HepG2 (cell line): Measurements from ENCODE around the gene CORT. TPM values are rescaled to one million over a fixed set of nuclear protein-coding genes. Genes with fewer than 3 reads are reported as not detected.

Experiments
- ARNT2 ChIP-seq: sonication (generic); formaldehyde crosslinking; IDR thresholded peaks from 2 replicates; pipeline ENCODE4 v1.8.0; 2022; ENCODE audit warnings: mild to moderate bottlenecking, low read depth, missing genetic modification reagents, moderate library complexity
- HDAC6 ChIP-seq: fragments of 200-600 bp; sonication (generic); IDR thresholded peaks from 2 replicates; pipeline ENCODE4 v1.7.0; 2017; ENCODE audit warnings: mild to moderate bottlenecking, antibody characterized with exemption, low read length, low read depth
- HHEX ChIP-seq: IDR thresholded peaks from 2 replicates; pipeline ENCODE4 v1.6.1; 2016; ENCODE audit warnings: control low read depth
- KAT7 ChIP-seq: IDR thresholded peaks from 2 replicates; pipeline ENCODE4 v1.6.1; 2018; ENCODE audit warnings: borderline replicate concordance, missing compliant biosample characterization
- KDM3A ChIP-seq: IDR thresholded peaks from 2 replicates; pipeline ENCODE4 v1.6.1; 2018; ENCODE audit warnings: low read depth, missing compliant biosample characterization
- MTF2 ChIP-seq: sonication (generic); formaldehyde crosslinking; IDR thresholded peaks from 2 replicates; pipeline ENCODE4 v1.5.0; 2020; ENCODE audit warnings: missing genetic modification reagents, borderline replicate concordance
- SIX1 ChIP-seq: sonication (generic); formaldehyde crosslinking; IDR thresholded peaks from 2 replicates; pipeline ENCODE4 v1.4.0; 2020; ENCODE audit warnings: missing genetic modification reagents, borderline replicate concordance
- SOX5 ChIP-seq: IDR thresholded peaks from 2 replicates; pipeline ENCODE4 v1.6.1; 2016; ENCODE audit warnings: borderline replicate concordance
- SOX6 ChIP-seq, 2 experiments: fragments of 450-650 bp in 1 of 2; sonication (generic) in 1 of 2; formaldehyde crosslinking in 1 of 2; IDR thresholded peaks; 2 replicates each; pipeline versions ENCODE4 v1.4.0 to v1.6.1; 2017 to 2020; ENCODE audit warnings: antibody characterized with exemption in 1 of 2, mild to moderate bottlenecking in 1 of 2, missing genetic modification reagents in 1 of 2
- STAG1 ChIP-seq: sonication (generic); formaldehyde crosslinking; IDR thresholded peaks from 2 replicates; pipeline ENCODE4 v1.4.0; 2020; ENCODE audit warnings: missing genetic modification reagents
- ZNF451 ChIP-seq: sonication (generic); formaldehyde crosslinking; IDR thresholded peaks from 2 replicates; pipeline ENCODE4 v1.5.0; 2020; ENCODE audit warnings: mild to moderate bottlenecking, missing genetic modification reagents
- ZNF562 ChIP-seq: sonication (generic); formaldehyde crosslinking; IDR thresholded peaks from 2 replicates; pipeline ENCODE4 v1.8.0; 2022; ENCODE audit warnings: missing genetic modification reagents, borderline replicate concordance
- ZNF569 ChIP-seq: sonication (generic); formaldehyde crosslinking; IDR thresholded peaks from 2 replicates; pipeline ENCODE4 v1.5.0; 2020; ENCODE audit warnings: mild to moderate bottlenecking, missing genetic modification reagents, moderate library complexity, borderline replicate concordance
- ZNF747 ChIP-seq: sonication (generic); formaldehyde crosslinking; IDR thresholded peaks from 2 replicates; pipeline ENCODE4 v1.8.1; 2023; ENCODE audit warnings: missing genetic modification reagents, mild to moderate bottlenecking, borderline replicate concordance
- ZNF749 ChIP-seq: sonication (generic); formaldehyde crosslinking; IDR thresholded peaks from 2 replicates; pipeline ENCODE4 v1.8.0; 2022; ENCODE audit warnings: mild to moderate bottlenecking, missing genetic modification reagents, moderate library complexity, borderline replicate concordance
- polyA plus RNA-seq, 8 experiments: library from polyadenylated mRNA; depleted of rRNA in 3 of 8; stranded (reverse) in 7 of 8; unstranded in 1 of 8; fragments of >200 nt; fragmentation: Illumina TruSeq in 4 of 8; extraction: Trizol in 4 of 8; gene quantifications; 2 replicates each; pipeline versions ENCODE4 v1.2.1 to v1.2.3, GENCODE V29; 2011 to 2016; ENCODE audit warnings: low read depth in 4 of 8, missing spikeins in 1 of 8, mixed read lengths in 1 of 8; ENCODE audit not compliant: insufficient read depth in 1 of 8
- total RNA-seq, 5 experiments: library from RNA; depleted of rRNA; stranded (reverse); fragments of >200 nt; fragmentation: Illumina TruSeq; extraction: Trizol; gene quantifications; 2 replicates each; pipeline ENCODE4 v1.2.3, GENCODE V29; 2016; ENCODE audit warnings: low read depth in 1 of 5
- TF ChIP-seq, protein P1 (sequence below), 2 experiments: fragments of 450-650 bp in 1 of 2; sonication (generic) in 1 of 2; formaldehyde crosslinking; IDR thresholded peaks; 2 replicates each; pipeline versions ENCODE4 v1.5.0 to v1.8.0; 2020 to 2022; ENCODE audit warnings: mild to moderate bottlenecking in 1 of 2, missing genetic modification reagents in 1 of 2
- TF ChIP-seq, protein P2 (sequence below): IDR thresholded peaks from 2 replicates; pipeline ENCODE4 v1.6.1; 2012; ENCODE audit warnings: low read depth, low read length, improper control_type of control experiment
- TF ChIP-seq, protein P3 (sequence below): IDR thresholded peaks from 2 replicates; pipeline ENCODE4 v1.6.1; 2016; ENCODE audit warnings: mild to moderate bottlenecking
- TF ChIP-seq, protein P4 (sequence below): sonication (generic); formaldehyde crosslinking; IDR thresholded peaks from 2 replicates; pipeline ENCODE4 v1.8.0; 2022; ENCODE audit warnings: mild to moderate bottlenecking, missing genetic modification reagents; ENCODE audit not compliant: insufficient replicate concordance
- TF ChIP-seq, protein P5 (sequence below): sonication (generic); formaldehyde crosslinking; IDR thresholded peaks from 2 replicates; pipeline ENCODE4 v1.4.0; 2020; ENCODE audit warnings: missing genetic modification reagents, borderline replicate concordance

CORT gene
- total and polyA plus RNA-seq, 2 of the 13 experiments (the other 11 are each of a cell fraction or from before 2014, with no cell fraction given): 0.11 to 0.62 TPM

DNA sequence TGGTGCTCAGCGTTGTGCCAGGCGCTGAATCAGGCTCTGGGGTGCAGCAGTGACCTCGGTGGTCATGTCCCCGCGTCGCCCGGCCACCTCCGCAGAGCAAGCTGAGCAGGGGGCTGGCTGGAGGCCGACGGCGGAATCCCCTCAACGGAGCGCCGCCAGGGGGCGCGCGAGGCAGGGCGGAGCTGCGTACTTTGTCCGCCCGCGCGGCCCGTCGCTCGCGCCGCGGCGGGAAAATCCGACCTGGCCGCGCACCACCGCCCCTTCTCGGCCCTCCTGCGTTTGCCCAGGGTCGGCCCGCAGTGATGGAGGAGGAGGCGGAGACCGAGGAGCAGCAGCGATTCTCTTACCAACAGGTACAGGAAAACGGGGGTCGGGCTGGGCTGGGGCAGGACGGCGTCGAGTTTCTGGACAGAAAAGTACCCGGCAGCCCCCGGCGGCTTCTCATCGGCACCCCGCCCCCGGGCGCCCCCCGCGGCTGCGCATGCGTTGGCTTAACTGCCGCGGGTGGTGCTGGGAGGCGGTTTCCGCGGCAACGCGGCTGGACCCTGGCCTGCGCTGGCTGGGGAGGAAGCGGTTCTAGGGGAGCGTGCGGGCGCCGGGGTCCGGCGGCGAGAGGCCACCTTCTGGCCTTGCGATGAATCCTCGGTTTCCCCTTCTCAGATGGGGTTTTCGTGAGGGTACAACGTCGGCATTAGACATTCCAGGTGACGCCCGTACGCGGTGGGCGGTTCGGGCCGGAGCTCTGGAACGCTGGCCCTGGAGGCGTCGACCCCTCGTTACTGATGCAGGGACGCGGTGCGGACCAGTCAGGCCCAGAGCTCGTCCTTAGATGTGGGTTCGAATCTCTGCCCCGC lies 19.4 kb upstream of the CORT start, which contains the start of gene CENPS (continued):
- TF ChIP-seq, protein P1, sequence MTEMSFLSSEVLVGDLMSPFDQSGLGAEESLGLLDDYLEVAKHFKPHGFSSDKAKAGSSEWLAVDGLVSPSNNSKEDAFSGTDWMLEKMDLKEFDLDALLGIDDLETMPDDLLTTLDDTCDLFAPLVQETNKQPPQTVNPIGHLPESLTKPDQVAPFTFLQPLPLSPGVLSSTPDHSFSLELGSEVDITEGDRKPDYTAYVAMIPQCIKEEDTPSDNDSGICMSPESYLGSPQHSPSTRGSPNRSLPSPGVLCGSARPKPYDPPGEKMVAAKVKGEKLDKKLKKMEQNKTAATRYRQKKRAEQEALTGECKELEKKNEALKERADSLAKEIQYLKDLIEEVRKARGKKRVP (CRISPR knock-in tag; IDR thresholded peaks at IDR 0.05): peak in 1 of 2 experiments; percentile 85; a peak in 2 of 4 replicates
- TF ChIP-seq ZNF569 (CRISPR knock-in tag) (peak; percentile 77; the same call in 1 of the 2 replicates), KDM3A (peak; percentile 83; the same call in 1 of the 2 replicates), KAT7 (CRISPR knock-in tag) (peak; percentile 94; the same call in 1 of the 2 replicates), ZNF451 (CRISPR knock-in tag) (peak; percentile 86; the same call in 1 of the 2 replicates), SOX5 (CRISPR knock-in tag) (peak; percentile 11; the same call in 1 of the 2 replicates), HHEX (CRISPR knock-in tag) (no peak), ZNF749 (CRISPR knock-in tag) (peak; percentile 98), ZNF562 (CRISPR knock-in tag) (peak; percentile 93), SOX6 (IDR thresholded peaks at IDR 0.05) (no peak), SOX6 (CRISPR knock-in tag; IDR thresholded peaks at IDR 0.05) (peak; percentile 62; the same call in 1 of the 2 replicates), HDAC6 (no peak), ZNF747 (peak; percentile 65; the same call in 1 of the 2 replicates), STAG1 (CRISPR knock-in tag) (peak; percentile 67), MTF2 (CRISPR knock-in tag) (peak; percentile 43; the same call in 1 of the 2 replicates), ARNT2 (CRISPR knock-in tag) (peak; percentile 99), SIX1 (CRISPR knock-in tag) (no peak)
- TF ChIP-seq, protein P2, sequence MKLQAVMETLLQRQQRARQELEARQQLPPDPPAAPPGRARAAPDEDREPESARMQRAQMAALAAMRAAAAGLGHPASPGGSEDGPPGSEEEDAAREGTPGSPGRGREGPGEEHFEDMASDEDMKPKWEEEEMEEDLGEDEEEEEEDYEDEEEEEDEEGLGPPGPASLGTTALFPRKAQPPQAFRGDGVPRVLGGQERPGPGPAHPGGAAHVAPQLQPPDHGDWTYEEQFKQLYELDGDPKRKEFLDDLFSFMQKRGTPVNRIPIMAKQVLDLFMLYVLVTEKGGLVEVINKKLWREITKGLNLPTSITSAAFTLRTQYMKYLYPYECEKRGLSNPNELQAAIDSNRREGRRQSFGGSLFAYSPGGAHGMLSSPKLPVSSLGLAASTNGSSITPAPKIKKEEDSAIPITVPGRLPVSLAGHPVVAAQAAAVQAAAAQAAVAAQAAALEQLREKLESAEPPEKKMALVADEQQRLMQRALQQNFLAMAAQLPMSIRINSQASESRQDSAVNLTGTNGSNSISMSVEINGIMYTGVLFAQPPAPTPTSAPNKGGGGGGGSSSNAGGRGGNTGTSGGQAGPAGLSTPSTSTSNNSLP: peak; percentile 44; the same call in 1 of the 2 replicates
- TF ChIP-seq, protein P3, sequence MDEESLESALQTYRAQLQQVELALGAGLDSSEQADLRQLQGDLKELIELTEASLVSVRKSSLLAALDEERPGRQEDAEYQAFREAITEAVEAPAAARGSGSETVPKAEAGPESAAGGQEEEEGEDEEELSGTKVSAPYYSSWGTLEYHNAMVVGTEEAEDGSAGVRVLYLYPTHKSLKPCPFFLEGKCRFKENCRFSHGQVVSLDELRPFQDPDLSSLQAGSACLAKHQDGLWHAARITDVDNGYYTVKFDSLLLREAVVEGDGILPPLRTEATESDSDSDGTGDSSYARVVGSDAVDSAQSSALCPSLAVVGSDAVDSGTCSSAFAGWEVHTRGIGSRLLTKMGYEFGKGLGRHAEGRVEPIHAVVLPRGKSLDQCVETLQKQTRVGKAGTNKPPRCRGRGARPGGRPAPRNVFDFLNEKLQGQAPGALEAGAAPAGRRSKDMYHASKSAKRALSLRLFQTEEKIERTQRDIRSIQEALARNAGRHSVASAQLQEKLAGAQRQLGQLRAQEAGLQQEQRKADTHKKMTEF (CRISPR knock-in tag): peak; percentile 97
- TF ChIP-seq, protein P4, sequence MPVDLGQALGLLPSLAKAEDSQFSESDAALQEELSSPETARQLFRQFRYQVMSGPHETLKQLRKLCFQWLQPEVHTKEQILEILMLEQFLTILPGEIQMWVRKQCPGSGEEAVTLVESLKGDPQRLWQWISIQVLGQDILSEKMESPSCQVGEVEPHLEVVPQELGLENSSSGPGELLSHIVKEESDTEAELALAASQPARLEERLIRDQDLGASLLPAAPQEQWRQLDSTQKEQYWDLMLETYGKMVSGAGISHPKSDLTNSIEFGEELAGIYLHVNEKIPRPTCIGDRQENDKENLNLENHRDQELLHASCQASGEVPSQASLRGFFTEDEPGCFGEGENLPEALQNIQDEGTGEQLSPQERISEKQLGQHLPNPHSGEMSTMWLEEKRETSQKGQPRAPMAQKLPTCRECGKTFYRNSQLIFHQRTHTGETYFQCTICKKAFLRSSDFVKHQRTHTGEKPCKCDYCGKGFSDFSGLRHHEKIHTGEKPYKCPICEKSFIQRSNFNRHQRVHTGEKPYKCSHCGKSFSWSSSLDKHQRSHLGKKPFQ (CRISPR knock-in tag): peak; percentile 96
- TF ChIP-seq, protein P5, sequence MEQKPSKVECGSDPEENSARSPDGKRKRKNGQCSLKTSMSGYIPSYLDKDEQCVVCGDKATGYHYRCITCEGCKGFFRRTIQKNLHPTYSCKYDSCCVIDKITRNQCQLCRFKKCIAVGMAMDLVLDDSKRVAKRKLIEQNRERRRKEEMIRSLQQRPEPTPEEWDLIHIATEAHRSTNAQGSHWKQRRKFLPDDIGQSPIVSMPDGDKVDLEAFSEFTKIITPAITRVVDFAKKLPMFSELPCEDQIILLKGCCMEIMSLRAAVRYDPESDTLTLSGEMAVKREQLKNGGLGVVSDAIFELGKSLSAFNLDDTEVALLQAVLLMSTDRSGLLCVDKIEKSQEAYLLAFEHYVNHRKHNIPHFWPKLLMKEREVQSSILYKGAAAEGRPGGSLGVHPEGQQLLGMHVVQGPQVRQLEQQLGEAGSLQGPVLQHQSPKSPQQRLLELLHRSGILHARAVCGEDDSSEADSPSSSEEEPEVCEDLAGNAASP: peak; percentile 67
